Measurements from ENCODE around the gene ADAMTS4.

ADAMTS4 gene

GRCh38 chr1:161175771-161176453, 22.9 kb downstream of the ADAMTS4 start:
- DNase-seq = no peak

- no peak for DNase-seq
Measured at GRCh38 chr1:161174911-161175310, 23.9 kb downstream of the ADAMTS4 start.

- no peak for DNase-seq
Measured at GRCh38 chr1:161173711-161174110, 25.1 kb downstream of the ADAMTS4 start.

- no peak for DNase-seq
Measured at GRCh38 chr1:161172776-161173376, 26.0 kb downstream of the ADAMTS4 start.

- DNase-seq = no peak
Measured at GRCh38 chr1:161172349-161172748, 26.5 kb downstream of the ADAMTS4 start.

GRCh38 chr1:161171696-161172095, 27.2 kb downstream of the ADAMTS4 start:
- DNase-seq = no peak

GRCh38 chr1:161171191-161171590, 27.7 kb downstream of the ADAMTS4 start:
- DNase-seq = no peak

- no peak for DNase-seq
Measured at GRCh38 chr1:161168906-161169305, 29.9 kb downstream of the ADAMTS4 start.

GRCh38 chr1:161166669-161167548, 31.9 kb downstream of the ADAMTS4 start:
- DNase-seq = peak in 3 of 51 donors; percentile 24 to 54 (median 34)

- peak; percentile 79 to 99 (median 95) for DNase-seq
Measured at GRCh38 chr1:161165742-161166668, 32.8 kb downstream of the ADAMTS4 start, which contains the start of gene PPOX. Gene PPOX, plus strand, starts transcription at chr1:161166426. Its CDS starts 422 bp downstream, at chr1:161166848.

GRCh38 chr1:161164901-161165610, 33.8 kb downstream of the ADAMTS4 start:
- DNase-seq = no peak

GRCh38 chr1:161163793-161164192, 35.1 kb downstream of the ADAMTS4 start:
- DNase-seq = no peak

- no peak for DNase-seq
Measured at GRCh38 chr1:161162806-161163205, 36.0 kb downstream of the ADAMTS4 start.

GRCh38 chr1:161162052-161162451, 36.8 kb downstream of the ADAMTS4 start:
- no peak for DNase-seq

GRCh38 chr1:161161652-161162051, 37.2 kb downstream of the ADAMTS4 start:
- no peak for DNase-seq

- no peak for DNase-seq
Measured at GRCh38 chr1:161160671-161161145, 38.1 kb downstream of the ADAMTS4 start.

GRCh38 chr1:161159913-161160243, 39.0 kb downstream of the ADAMTS4 start:
- DNase-seq = peak in 2 of 51 donors; percentile 48 to 63

- DNase-seq = peak; percentile 39 to 97 (median 90)
Measured at GRCh38 chr1:161159087-161159912, 39.6 kb downstream of the ADAMTS4 start, which contains the start of gene USP21. Gene USP21, plus strand, starts transcription at chr1:161159500. Its CDS starts 1,141 bp downstream, at chr1:161160641.

- no peak for DNase-seq
Measured at GRCh38 chr1:161158316-161159010, 40.4 kb downstream of the ADAMTS4 start.
